ENCODE data around the gene KLHL29.

GRCh38 chr2:23388756-23389514 is 4.0 kb downstream of the KLHL29 start:
- TF ChIP-seq CTCF (IDR thresholded peaks at IDR 0.05; ENCODE audit: low read depth, low read length) (no peak), MYC (IDR thresholded peaks at IDR 0.05; ENCODE audit: low read depth, low read length) (no peak)

Data from NB4 (cell line).